Heart left ventricle (tissue), 13 donors: ENCODE results near the gene TMEM38A.

Source experiments
- CTCF ChIP-seq, 12 donors: fragments of 200-600 bp; sonication (generic) in 4 of 12; IDR thresholded peaks; one replicate each; pipeline versions ENCODE4 v1.5.0 to v1.8.0; 2018 to 2022; ENCODE audit warnings: antibody characterized with exemption in 12 of 12, mild to moderate bottlenecking in 5 of 12
- POLR2A ChIP-seq, 2 donors: fragments of 450-650 bp; IDR thresholded peaks; one replicate each; pipeline ENCODE4 v1.6.1; 2017; ENCODE audit warnings: antibody characterized with exemption in 2 of 2, mild to moderate bottlenecking in 2 of 2, moderate library complexity in 2 of 2
- donor health status: ischemic (EF 13 %, LVEDD 7.1; RV severe dilation, severe dysfunction).
- donor health status: DM: no; HTN: yes; CAD: no.
- donor health status: DM: no; HTN: no; CAD: no.
- donor health status: ischemic (EF 25% LVEDD 6.9; RV normal size, moderate dysfunction).
- donor health status: ischemic (EF 25% LVEDD 5.7; RV mildly dilated, moderate dysfunction).
- donor health status: ischemic (EF 35%, LVEDD 5.7; RV mildly dilated, moderate dysfunction).
- donor health status: nonischemic (EF 11% LVEDD 7.7; RV severe dilation, severe dysfunction).
- donor health status: DM: yes; HTN: yes; CAD: no.
- donor health status: PGD.
- donor health status: ischemic (EF 29% LVEDD 5.4; RV normal size, mild dysfunction).
- donor health status: nonischemic (EF 23%, LVEDD 6.1; RV moderate dilation, normal function).

- TF ChIP-seq CTCF (IDR thresholded peaks at IDR 0.05) (no peak), POLR2A (IDR thresholded peaks at IDR 0.05) (no peak)
These were observed 77.0 kb downstream of the TMEM38A start for GRCh38 chr19:16737911-16738310.
